Measurements from ENCODE around the gene TRIO. TPM values are rescaled to one million over a fixed set of nuclear protein-coding genes. Genes with fewer than 3 reads are reported as not detected.

Gene TRIO
- total RNA-seq, 6 experiments from 2014 or later = 167 to 219 (median 190) TPM

- Mint-ChIP-seq H3K27me3 (ENCODE audit: insufficient read depth) (peaks cover 45% of the 10 kb centered on the region), H3K36me3 (ENCODE audit: low read depth) (no peaks in the 10 kb centered on the region), H3K27ac (no peak overlapping the region), H3K9me3 (no peaks in the 10 kb centered on the region), H3K4me1 (ENCODE audit: low read depth) (no peaks in the 10 kb centered on the region), H3K4me3 (no peak overlapping the region)
- no peak for DNase-seq
- no peak for TF ChIP-seq CTCF (IDR thresholded peaks at IDR 0.05)
Observed at GRCh38 chr5:14556015-14556414, 412.9 kb downstream of the TRIO start.

GRCh38 chr5:14557203-14557770, 414.1 kb downstream of the TRIO start:
- H3K9me3 Mint-ChIP-seq = no peaks in the 10 kb centered on the region
- DNase-seq = no peak
- no peak overlapping the region for H3K4me3 Mint-ChIP-seq
- H3K36me3 Mint-ChIP-seq (ENCODE audit: low read depth) = no peaks in the 10 kb centered on the region
- H3K27me3 Mint-ChIP-seq (ENCODE audit: insufficient read depth) = peaks cover 48% of the 10 kb centered on the region
- H3K27ac Mint-ChIP-seq = no peak overlapping the region
- TF ChIP-seq CTCF (IDR thresholded peaks at IDR 0.05) = no peak
- H3K4me1 Mint-ChIP-seq (ENCODE audit: low read depth) = no peaks in the 10 kb centered on the region

GRCh38 chr5:14557791-14558415, 414.8 kb downstream of the TRIO start:
- Mint-ChIP-seq H3K36me3 (ENCODE audit: low read depth) (no peaks in the 10 kb centered on the region), H3K4me3 (no peak overlapping the region), H3K9me3 (no peaks in the 10 kb centered on the region), H3K27ac (no peak overlapping the region), H3K4me1 (ENCODE audit: low read depth) (no peaks in the 10 kb centered on the region), H3K27me3 (ENCODE audit: insufficient read depth) (peaks cover 49% of the 10 kb centered on the region)
- TF ChIP-seq CTCF (IDR thresholded peaks at IDR 0.05) = no peak
- DNase-seq = no peak

Other genes starting within 250 kb of the TRIO start
- 1 to 10 TPM; 1.1 to 1.9 (median 1.3) TPM for gene DNAH5, start 198.7 kb upstream of the TRIO start, total RNA-seq (2021; fragmentation: NEBNext Ultra II Directional; extraction: Animal tissue kit (Norgen Biotek cat#: 25700))

Data from HFFc6 (cell line).